ENCODE results near the gene PELI1.
"Not testable (repeated sequence)": the region's sequence is repeated elsewhere in the genome, so short reads cannot be mapped to it uniquely, and the experiment has no call there.

The PELI1 gene

GRCh38 chr2:64120008-64120407, 24.2 kb downstream of the PELI1 start:
- DNase-seq, result no peak

- DNase-seq, result no peak
Observed at GRCh38 chr2:64119369-64119768, 24.9 kb downstream of the PELI1 start.

DNA sequence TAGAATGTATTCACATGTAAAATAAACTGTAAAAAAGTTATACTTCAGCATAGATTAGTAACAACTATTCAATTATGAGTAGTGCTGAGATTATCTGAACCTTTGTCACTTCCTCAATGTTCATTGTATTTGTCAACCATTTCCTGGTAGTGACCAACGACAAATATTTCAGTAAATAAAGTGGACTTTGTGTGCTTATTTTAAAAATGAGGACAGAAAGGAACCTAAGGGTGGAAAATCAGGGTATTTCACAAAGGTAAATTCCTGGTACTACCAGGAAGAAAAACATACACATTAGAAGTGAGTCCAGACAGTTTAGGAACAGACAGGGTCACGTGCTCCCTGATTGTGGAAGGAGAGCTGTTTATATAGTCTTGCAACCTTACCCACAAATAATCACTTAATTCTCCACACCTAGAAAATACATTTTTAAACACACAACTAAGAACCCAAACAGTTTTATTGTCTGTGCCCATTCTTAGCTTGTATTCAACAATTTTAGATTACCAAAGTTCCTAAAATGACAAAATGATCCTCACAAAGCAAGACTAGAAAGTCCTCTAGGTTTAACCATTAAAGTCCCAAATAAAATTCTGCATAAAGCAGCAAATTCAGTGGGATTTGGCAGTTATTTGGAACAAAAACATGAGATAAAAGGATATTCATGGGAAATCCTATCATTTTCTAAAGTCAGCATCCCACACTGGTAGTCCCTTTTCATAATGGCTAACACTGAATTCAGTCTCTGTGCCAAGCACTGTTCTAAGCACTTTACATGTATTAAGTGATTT, 28.2 kb downstream of the PELI1 start:
- DNase-seq, result no peak

DNA sequence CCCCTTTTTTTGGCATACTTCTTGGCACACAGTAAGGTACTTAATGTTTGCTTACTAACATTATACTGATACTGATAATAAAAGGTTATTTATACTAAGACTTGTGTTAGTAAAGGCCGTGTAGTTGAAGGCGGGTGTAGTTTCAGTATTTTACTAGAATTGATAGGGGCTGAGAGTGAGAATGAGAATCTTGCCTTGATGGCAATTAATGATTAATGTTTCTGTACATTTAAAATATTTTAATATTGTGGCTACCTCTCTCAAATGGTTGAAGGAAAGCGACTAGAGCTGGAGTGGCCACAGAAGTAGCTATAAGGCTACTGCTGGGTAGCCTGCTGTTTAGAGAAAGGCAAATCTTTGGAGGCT, 29.3 kb downstream of the PELI1 start:
- no peak for DNase-seq

DNA sequence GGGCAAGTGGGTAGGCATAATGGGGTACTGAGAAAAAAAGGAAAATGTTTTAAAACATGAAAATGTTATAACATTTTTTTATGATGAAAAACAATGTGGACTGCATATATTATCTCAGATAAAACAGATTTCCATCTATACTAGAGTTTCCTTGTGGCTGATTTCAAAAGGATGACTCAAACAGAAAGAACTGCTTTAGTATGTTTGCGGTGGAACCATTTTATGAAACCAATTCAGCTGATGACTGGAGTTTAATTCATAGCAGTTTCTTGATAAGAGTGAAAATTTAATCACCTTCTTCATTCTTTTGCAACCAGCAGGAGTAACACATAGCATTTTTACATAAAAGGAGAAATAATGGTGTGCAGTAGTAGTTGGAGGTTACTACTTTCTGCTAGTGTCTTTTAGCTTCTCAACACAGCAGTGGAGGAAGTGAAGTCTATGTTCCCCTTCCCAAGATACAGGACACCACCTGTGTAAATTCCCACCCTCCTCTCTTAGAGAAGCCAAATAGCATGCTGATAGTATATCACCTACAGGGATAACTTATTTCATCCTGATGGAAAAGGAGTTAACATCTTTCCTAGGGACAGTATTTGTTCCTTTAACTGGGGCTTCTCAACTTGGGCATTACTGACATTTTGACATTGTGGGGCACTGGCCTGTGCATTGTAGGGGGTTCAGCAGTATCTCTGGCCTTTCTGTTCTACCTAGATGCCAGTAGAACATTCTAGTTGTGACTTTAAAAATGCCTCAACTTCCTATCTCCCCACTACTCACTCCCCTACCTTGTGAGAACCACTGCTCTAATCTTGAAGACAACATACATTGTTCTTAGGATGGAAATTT, 29.9 kb downstream of the PELI1 start:
- no peak for DNase-seq

DNA sequence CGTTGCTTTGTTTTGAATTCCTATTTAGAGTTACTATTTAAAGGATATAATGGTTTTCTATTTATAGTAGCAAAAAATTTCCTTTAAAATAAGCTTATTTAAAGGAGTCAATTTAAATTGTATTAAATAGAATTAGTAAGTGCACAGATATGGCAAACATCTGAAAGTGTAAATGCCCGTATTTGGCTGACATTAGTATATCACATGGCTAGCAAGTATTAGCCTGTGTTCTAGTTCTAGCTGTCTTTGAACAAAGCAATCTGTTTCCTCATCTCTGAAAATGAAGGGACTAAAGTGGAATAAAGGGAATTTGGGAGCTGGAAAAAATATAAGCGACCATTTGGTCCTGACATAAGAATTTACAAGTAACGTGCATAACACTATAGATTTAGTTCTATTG, 32.2 kb downstream of the PELI1 start:
- no peak for DNase-seq

- no peak for DNase-seq
Observed at GRCh38 chr2:64111426-64111825, 32.8 kb downstream of the PELI1 start.

DNA sequence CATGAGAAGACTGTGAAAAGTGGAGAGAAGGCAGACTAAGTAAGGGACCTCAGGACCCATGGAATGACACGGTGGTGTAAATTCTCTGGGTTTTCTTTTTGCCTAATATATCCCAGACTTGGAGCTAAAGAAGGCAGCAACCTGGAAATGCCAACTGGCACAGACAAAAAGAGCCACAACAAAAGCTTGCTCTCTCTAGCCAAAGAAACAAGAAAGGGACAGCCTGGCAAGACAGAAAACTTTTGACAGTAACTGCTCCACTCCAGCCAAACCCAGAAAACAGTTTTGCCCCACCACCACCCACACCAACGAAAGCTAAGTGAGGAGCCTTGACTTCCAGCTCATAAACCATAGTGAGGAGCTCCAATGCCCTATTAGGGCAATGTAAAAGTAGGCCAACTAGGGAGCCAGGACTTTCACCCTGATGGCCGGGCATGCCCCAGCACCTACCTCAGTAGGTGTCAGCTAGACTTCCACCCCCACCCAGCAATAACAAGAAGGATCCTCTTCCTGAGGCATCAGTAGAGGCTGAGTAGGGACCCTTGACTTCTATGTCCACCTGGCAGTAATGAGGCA, 35.5 kb downstream of the PELI1 start:
- no peak for DNase-seq

DNA sequence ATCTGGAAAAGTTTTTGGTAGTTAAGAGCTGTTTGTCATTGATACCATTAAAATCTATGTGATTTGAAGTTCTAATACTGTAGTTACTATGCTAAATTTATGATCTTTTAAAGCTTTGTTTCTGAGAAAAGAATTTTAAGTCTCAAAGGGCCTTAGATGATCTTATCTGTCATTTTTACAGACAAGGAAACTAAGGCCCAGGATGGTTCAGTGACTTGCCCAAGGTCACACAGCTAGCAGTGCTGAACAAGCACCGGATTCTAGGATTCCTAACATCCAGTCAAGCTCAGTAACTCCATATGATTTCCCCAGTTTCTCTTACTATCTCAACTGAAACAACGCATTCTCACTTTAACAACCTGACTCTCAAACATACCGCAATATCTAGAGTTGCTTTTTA, 37.7 kb downstream of the PELI1 start:
- no peak for DNase-seq

DNA sequence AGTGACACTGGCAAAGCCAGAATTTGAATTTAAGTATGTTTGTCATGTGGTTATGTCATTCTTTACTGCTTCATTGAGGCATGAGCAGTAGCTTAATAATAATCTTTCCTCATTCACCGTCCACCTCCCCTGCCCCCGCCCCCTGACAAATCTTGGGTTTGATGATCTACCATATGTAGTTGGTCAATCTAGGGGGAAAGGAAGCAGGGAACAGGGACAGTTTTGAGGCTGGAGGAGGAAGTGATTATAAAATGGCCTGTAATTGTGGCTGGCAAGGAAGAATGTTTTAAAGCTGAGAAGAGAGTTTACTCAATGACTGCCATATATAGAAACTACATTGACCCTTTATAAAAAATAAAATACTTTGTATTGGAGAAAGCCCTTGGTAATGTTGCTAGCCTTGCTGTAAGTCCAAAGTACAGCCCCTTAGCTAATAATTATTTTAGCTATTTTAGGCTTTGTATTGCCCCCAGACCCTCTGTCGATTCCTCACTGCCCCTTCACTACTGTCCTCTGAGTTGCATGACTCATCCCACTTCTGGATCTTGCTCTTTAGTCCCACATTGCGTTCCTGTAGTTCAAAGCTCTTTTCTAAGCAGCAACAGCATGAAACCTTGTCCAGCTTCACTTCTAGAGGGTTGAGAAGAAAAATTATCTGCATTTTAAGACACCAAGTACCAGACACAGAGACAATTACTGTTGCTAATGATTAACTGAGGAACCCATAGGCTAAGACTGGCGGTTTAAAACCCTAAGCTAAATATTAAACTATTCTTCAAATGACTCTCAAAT, 38.4 kb downstream of the PELI1 start:
- no peak for DNase-seq

DNA sequence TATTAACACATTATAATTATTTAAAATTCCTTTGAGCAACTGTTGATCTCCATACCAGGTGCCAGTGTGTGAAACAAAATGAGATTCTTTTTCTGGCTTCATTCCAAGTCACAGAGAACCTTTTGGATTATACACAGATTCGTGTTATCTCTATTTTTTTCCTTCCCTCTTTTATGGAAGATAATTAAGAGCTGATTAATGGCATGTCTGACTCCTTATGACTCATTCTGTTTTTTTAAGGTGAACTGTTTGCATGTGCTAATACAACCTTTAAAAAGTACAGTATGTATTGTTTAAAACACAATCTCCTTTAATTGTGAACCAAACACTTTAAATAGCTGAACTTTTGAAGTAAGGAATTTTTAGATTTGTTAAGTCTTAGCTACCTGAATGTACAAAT, 39.3 kb downstream of the PELI1 start:
- DNase-seq, result peak; percentile 19

DNA sequence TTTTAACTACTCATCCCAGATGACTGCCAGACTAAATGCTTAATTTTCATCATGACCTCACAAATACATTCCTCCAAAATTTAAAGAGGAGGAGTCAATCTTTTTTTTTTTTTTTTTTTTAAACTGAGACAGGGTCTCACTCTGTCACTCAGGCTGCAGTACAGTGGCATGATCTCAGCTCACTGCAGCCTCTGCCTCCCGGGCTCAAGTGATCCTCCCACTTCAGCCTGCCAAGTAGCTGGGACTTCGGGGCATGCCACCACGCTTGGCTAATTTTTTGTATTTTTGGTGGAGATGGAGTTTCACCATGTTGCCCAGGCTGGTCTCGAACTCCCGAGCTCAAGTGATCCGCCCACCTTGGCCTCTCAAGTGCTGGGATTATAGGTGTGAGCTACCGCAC, 41.5 kb downstream of the PELI1 start:
- DNase-seq, result not testable (repeated sequence)

DNA sequence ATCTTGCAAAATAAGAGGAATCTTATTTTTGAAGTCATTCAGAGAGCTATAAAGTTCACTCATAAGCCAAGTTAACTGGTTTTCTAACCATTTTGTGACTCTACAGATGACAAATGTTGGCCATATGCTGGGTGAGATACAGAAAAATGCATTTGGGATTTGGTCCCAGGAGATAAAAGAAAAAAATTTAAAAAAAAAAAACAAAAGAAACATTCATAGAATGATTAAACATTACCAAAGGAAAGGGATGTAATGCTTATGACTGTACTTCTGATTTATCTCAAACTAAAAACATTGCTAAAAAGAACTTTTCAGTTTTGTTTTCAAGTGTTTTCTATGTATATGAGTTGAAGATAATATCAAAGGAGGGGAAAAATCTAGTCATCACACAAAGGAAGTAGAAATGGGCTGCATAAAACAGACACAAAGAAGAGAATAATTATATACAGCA, 43.1 kb downstream of the PELI1 start:
- no peak for DNase-seq

DNA sequence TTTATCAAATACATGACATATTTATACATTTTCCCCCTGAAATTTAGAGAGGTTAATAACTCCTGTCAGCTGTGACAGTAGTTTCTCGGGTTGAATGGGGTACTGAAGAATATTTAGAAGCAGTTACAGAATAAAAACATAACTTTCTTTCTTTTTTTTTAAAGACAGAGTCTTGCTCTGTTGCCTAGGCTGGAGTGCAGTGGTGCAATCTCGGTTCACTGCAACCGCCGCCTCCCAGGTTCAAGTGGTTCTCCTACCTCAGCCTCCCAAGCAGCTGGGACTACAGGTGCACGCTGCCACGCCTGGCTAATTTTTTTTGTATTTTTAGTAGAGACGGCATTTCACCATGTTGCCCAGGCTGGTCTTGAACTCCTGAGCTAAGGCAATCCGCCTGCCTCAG, 43.6 kb downstream of the PELI1 start:
- not testable (repeated sequence) for DNase-seq

- no peak for DNase-seq
Observed at GRCh38 chr2:64094663-64095382, 49.4 kb downstream of the PELI1 start.

GRCh38 chr2:64093341-64093740, 50.9 kb downstream of the PELI1 start:
- no peak for DNase-seq

GRCh38 chr2:64092502-64092901, 51.7 kb downstream of the PELI1 start:
- DNase-seq, result no peak

GRCh38 chr2:64090264-64090663, 54.0 kb downstream of the PELI1 start:
- no peak for DNase-seq

GRCh38 chr2:64086347-64087082, 57.7 kb downstream of the PELI1 start:
- no peak for DNase-seq

GRCh38 chr2:64085936-64086335, 58.3 kb downstream of the PELI1 start:
- DNase-seq, result no peak

DNA sequence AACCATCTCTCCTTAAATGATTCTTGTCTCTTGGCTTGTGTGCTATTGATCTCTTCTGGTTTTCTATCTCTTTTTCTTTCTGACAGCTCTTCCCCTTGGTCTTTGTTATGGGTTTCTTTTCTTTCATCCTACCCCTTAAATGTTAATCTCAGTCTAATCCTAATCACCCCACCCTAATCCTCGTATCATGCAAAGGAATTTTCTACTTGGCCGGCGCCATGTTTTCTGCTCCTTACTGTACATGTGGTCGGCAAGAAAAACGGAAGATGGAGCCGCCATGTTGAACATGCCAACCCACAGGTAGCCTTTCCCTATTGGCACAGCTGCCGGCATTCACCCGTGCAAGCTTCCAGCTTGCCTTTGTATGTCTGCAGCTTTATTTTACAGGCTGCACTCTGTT, 63.2 kb downstream of the PELI1 start:
- no peak for DNase-seq

GRCh38 chr2:64080179-64080578, 64.0 kb downstream of the PELI1 start:
- no peak for DNase-seq
